Spinal cord (tissue), 10 donors: ENCODE data around the gene CAMSAP3. TPM values are rescaled to one million over a fixed set of nuclear protein-coding genes. Genes with fewer than 3 reads are reported as not detected.
A peak's percentile ranks its signal among the peaks of the same experiment; 100 is the strongest.

Experiments used
- DNase-seq, 6 donors: peaks; one replicate each; pipeline versions ENCODE4 v3.0.0 to v3.0.0-alpha.2; 2013 to 2015; ENCODE audit warnings: low spot score in 6 of 6, low read depth in 4 of 6
- H3K27ac ChIP-seq: one replicate; pipeline ENCODE4 v1.5.1; 2013; ENCODE audit warnings: low read depth, low read length, control low read depth
- H3K27me3 ChIP-seq: one replicate; pipeline ENCODE4 v1.6.1; 2013; ENCODE audit warnings: low read length; ENCODE audit not compliant: control insufficient read depth, insufficient read depth
- H3K36me3 ChIP-seq: one replicate; pipeline ENCODE4 v1.6.1; 2013; ENCODE audit warnings: low read length; ENCODE audit not compliant: control insufficient read depth, insufficient read depth
- H3K4me1 ChIP-seq: one replicate; pipeline ENCODE4 v1.6.1; 2013; ENCODE audit warnings: low read length; ENCODE audit not compliant: control insufficient read depth, insufficient read depth
- H3K4me3 ChIP-seq: one replicate; pipeline ENCODE4 v1.5.1; 2013; ENCODE audit warnings: low read depth, low read length, control low read depth
- H3K9me3 ChIP-seq: one replicate; pipeline ENCODE4 v1.6.1; 2013; ENCODE audit warnings: low read length; ENCODE audit not compliant: control insufficient read depth, insufficient read depth
- WGBS: methylation state at CpG from one replicate; pipeline ENCODE4 v1.1.5; 2013; ENCODE audit warnings: missing lambda C conversion rate; ENCODE audit not compliant: insufficient coverage; 5-methylcytosine and 5-hydroxymethylcytosine counted together
- polyA plus RNA-seq, 2 donors: library from polyadenylated mRNA; unstranded; fragments of 120-200 nt; gene quantifications; one replicate each; pipeline ENCODE4 v1.2.1, GENCODE V29; 2013; ENCODE audit not compliant: insufficient read length in 2 of 2
- small RNA-seq: library from RNA; depleted of rRNA; stranded (forward); fragments of <200 nt; gene quantifications from one replicate; pipeline ENCODE3, GENCODE V24; 2014; ENCODE audit warnings: low replicate concordance
- total RNA-seq, 2 donors: library from RNA; depleted of rRNA in 1 of 2; stranded (reverse); fragments of 120-200 nt in 1 of 2; fragments of >200 nt in 1 of 2; gene quantifications; one replicate each; pipeline versions ENCODE4 v1.2.3 to v1.2.4, GENCODE V29; 2013 to 2014
- donor health status: healthy.

CAMSAP3 gene
- total and polyA plus RNA-seq, 4 donors: 4.9 to 45.8 (median 24.7) TPM

- Histone ChIP-seq H3K27ac (no peak overlapping the region), H3K36me3 (no peaks in the 10 kb centered on the region), H3K4me1 (peaks cover 8% of the 10 kb centered on the region), H3K27me3 (peaks cover 5% of the 10 kb centered on the region), H3K4me3 (no peak overlapping the region), H3K9me3 (no peaks in the 10 kb centered on the region)
- DNase-seq: no peak
- WGBS: 67% methylated on average over 8 of the region's 8 CpGs
Observed at GRCh38 chr19:7655581-7655980, 59.9 kb downstream of the CAMSAP3 start.

GRCh38 chr19:7657131-7657751 is 61.6 kb downstream of the CAMSAP3 start:
- 59% methylated on average over 8 of the region's 14 CpGs for WGBS
- DNase-seq: no peak
- H3K4me1 ChIP-seq: peaks cover 6% of the 10 kb centered on the region

DNA sequence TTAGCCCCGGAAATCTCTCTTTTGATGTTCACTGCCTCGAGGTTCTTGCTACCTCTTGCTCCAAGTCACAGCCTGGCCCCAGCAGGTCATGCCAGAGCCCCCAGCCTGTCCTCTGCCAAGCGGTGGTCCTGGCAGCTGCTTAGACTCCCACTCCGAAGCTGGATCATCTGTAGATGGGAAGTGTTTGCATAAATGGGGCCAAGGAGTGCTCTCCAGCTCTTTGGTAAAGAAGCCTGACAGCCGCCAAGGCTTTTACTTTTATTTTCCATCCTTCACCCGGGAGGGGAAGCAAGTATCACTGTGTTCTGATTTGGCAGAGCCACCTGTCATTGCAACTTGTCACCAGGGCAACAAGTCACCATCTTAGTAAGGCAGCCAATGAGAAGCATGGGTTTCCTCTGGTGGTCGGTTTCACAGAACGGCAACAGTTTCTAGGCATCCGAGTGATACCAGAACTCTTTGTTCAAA is 62.6 kb downstream of the CAMSAP3 start:
- DNase-seq: peak in 3 of 6 donors; percentile 54 to 92 (median 89)
- no peaks in the 10 kb centered on the region for H3K36me3 ChIP-seq
- no peaks in the 10 kb centered on the region for H3K9me3 ChIP-seq
- WGBS: 38% methylated on average over 6 of the region's 9 CpGs
- no peaks in the 10 kb centered on the region for H3K27me3 ChIP-seq
- H3K4me3 ChIP-seq: no peak overlapping the region
- peaks cover 3% of the 10 kb centered on the region for H3K4me1 ChIP-seq
- no peak overlapping the region for H3K27ac ChIP-seq

More at GRCh38 chr19:7657131-7657751, 61.6 kb downstream of the CAMSAP3 start:
- no peaks in the 10 kb centered on the region for H3K9me3 ChIP-seq
- no peaks in the 10 kb centered on the region for H3K27me3 ChIP-seq
- no peaks in the 10 kb centered on the region for H3K36me3 ChIP-seq
- no peak overlapping the region for H3K4me3 ChIP-seq
- no peak overlapping the region for H3K27ac ChIP-seq

- DNase-seq: no peak
- no peaks in the 10 kb centered on the region for H3K27me3 ChIP-seq
- 54% methylated on average over 2 of the region's 8 CpGs for WGBS
Observed at GRCh38 chr19:7661744-7662538, 66.3 kb downstream of the CAMSAP3 start.

DNA sequence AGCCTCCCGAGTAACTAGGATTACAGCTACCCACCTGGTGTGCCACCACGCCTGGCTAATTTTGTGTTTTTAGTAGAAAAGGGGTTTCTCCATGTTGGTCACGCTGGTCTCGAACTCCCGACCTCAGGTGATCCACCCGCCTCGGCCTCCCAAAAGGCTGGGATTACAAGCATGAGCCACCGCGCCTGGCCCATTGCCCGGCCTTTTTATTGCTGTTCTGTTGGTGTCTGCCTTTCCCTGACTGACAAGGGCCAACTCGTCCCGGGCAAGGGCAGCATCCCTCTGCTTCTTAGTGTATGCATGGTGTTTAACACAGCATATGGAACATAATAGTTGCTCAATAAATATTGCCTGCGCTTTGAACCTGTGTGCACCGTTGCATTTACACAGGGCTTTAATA is 67.0 kb downstream of the CAMSAP3 start:
- H3K4me1 ChIP-seq: peaks cover 3% of the 10 kb centered on the region
- H3K27me3 ChIP-seq: no peaks in the 10 kb centered on the region
- WGBS: 82% methylated on average over 11 of the region's 14 CpGs
- H3K9me3 ChIP-seq: no peaks in the 10 kb centered on the region
- no peaks in the 10 kb centered on the region for H3K36me3 ChIP-seq
- no peak for DNase-seq
- no peak overlapping the region for H3K4me3 ChIP-seq
- H3K27ac ChIP-seq: no peak overlapping the region

More at GRCh38 chr19:7661744-7662538, 66.3 kb downstream of the CAMSAP3 start:
- peaks cover 3% of the 10 kb centered on the region for H3K4me1 ChIP-seq
- no peaks in the 10 kb centered on the region for H3K36me3 ChIP-seq
- H3K9me3 ChIP-seq: no peaks in the 10 kb centered on the region
- no peak overlapping the region for H3K4me3 ChIP-seq
- no peak overlapping the region for H3K27ac ChIP-seq

GRCh38 chr19:7663706-7664105 is 68.0 kb downstream of the CAMSAP3 start:
- H3K27ac ChIP-seq: no peak overlapping the region
- no peaks in the 10 kb centered on the region for H3K9me3 ChIP-seq
- H3K36me3 ChIP-seq: no peaks in the 10 kb centered on the region
- no peak overlapping the region for H3K4me3 ChIP-seq
- DNase-seq: peak in 1 of 6 donors; percentile 64
- H3K4me1 ChIP-seq: no peaks in the 10 kb centered on the region
- 100% methylated on average over 2 of the region's 7 CpGs for WGBS
- H3K27me3 ChIP-seq: no peaks in the 10 kb centered on the region

- DNase-seq: peak in 2 of 6 donors; percentile 18 to 93
- no peaks in the 10 kb centered on the region for H3K36me3 ChIP-seq
- H3K9me3 ChIP-seq: no peaks in the 10 kb centered on the region
- no peak overlapping the region for H3K27ac ChIP-seq
- H3K4me3 ChIP-seq: no peak overlapping the region
- 64% methylated on average over 1 of the region's 4 CpGs for WGBS
- peaks cover 6% of the 10 kb centered on the region for H3K4me1 ChIP-seq
- no peaks in the 10 kb centered on the region for H3K27me3 ChIP-seq
Observed at GRCh38 chr19:7665076-7665475, 69.4 kb downstream of the CAMSAP3 start.

Small RNAs within 50 kb of the gene (small RNA-seq; reads per million reads assigned to genes)
- not detected for gene MIR6792

Other genes starting within 250 kb of the CAMSAP3 start
- gene ARHGEF18, start 246.9 kb upstream of the CAMSAP3 start, total RNA-seq: 10 to 100 TPM; 19.7 to 25.1 TPM
- gene ARHGEF18, start 246.9 kb upstream of the CAMSAP3 start, polyA plus RNA-seq: 10 to 100 TPM; 32.1 to 36.2 TPM
- gene PEX11G, start 106.8 kb upstream of the CAMSAP3 start, total RNA-seq: 1 to 10 TPM; 1.7 to 6.0 TPM
- 1 to 10 TPM; 3.8 to 5.1 TPM for gene PEX11G, start 106.8 kb upstream of the CAMSAP3 start, polyA plus RNA-seq
- gene ZNF358, start 79.8 kb upstream of the CAMSAP3 start, total RNA-seq: 10 to 100 TPM; 12.3 to 33.7 TPM
- 10 to 100 TPM; 85.6 to 96.0 TPM for gene ZNF358, start 79.8 kb upstream of the CAMSAP3 start, polyA plus RNA-seq
- gene MCOLN1, start 73.2 kb upstream of the CAMSAP3 start, total RNA-seq: 10 to 100 TPM in 1 of 2 donors, 1 to 10 TPM in 1; 9.3 to 10.7 TPM
- gene MCOLN1, start 73.2 kb upstream of the CAMSAP3 start, polyA plus RNA-seq: 10 to 100 TPM; 39.9 to 45.4 TPM
- 10 to 100 TPM; 45.8 to 47.8 TPM for gene PNPLA6, start 60.1 kb upstream of the CAMSAP3 start, total RNA-seq
- gene PNPLA6, start 60.1 kb upstream of the CAMSAP3 start, polyA plus RNA-seq: 10 to 100 TPM; 91.8 to 94.3 TPM
- gene XAB2, start 33.7 kb downstream of the CAMSAP3 start, total RNA-seq: 10 to 100 TPM; 18.6 to 29.3 TPM
- 10 to 100 TPM; 34.6 to 38.5 TPM for gene XAB2, start 33.7 kb downstream of the CAMSAP3 start, polyA plus RNA-seq
- gene PET100, start 33.9 kb downstream of the CAMSAP3 start, total RNA-seq: 100 to 1,000 TPM in 1 of 2 donors, 10 to 100 TPM in 1; 18.1 to 107 TPM
- 100 to 1,000 TPM; 118 to 145 TPM for gene PET100, start 33.9 kb downstream of the CAMSAP3 start, polyA plus RNA-seq
- not detected for gene PCP2, start 37.9 kb downstream of the CAMSAP3 start, total RNA-seq
- under 1 TPM in 1 of 2 donors, not detected in 1; 0.62 TPM for gene PCP2, start 37.9 kb downstream of the CAMSAP3 start, polyA plus RNA-seq
- gene STXBP2, start 41.2 kb downstream of the CAMSAP3 start, total RNA-seq: 1 to 10 TPM; 4.4 to 8.3 TPM
- gene STXBP2, start 41.2 kb downstream of the CAMSAP3 start, polyA plus RNA-seq: 10 to 100 TPM; 12.9 to 14.0 TPM
- gene RETN, start 73.2 kb downstream of the CAMSAP3 start, total RNA-seq: 1 to 10 TPM; 1.8 to 7.6 TPM
- under 1 TPM in 1 of 2 donors, not detected in 1; 0.74 TPM for gene RETN, start 73.2 kb downstream of the CAMSAP3 start, polyA plus RNA-seq
- gene MCEMP1, start 81.2 kb downstream of the CAMSAP3 start, total RNA-seq: 1 to 10 TPM in 1 of 2 donors, not detected in 1; 1.7 TPM
- gene MCEMP1, start 81.2 kb downstream of the CAMSAP3 start, polyA plus RNA-seq: under 1 TPM in 1 of 2 donors, not detected in 1; 0.41 TPM
- 100 to 1,000 TPM in 1 of 2 donors, 10 to 100 TPM in 1; 24.5 to 165 TPM for gene TRAPPC5, start 85.0 kb downstream of the CAMSAP3 start, total RNA-seq
- 10 to 100 TPM; 95.8 to 98.4 TPM for gene TRAPPC5, start 85.0 kb downstream of the CAMSAP3 start, polyA plus RNA-seq
- under 1 TPM; 0.50 to 0.59 TPM for gene FCER2, start 106.3 kb downstream of the CAMSAP3 start, total RNA-seq
- under 1 TPM in 1 of 2 donors, not detected in 1; 0.27 TPM for gene FCER2, start 106.3 kb downstream of the CAMSAP3 start, polyA plus RNA-seq
- gene CLEC4G, start 136.2 kb downstream of the CAMSAP3 start, total RNA-seq: under 1 TPM; 0.17 to 0.50 TPM
- gene CLEC4G, start 136.2 kb downstream of the CAMSAP3 start, polyA plus RNA-seq: 1 to 10 TPM; 1.5 to 2.1 TPM
- gene CD209, start 151.7 kb downstream of the CAMSAP3 start, total RNA-seq: 1 to 10 TPM; 1.9 to 2.5 TPM
- under 1 TPM; 0.24 to 0.95 TPM for gene CD209, start 151.7 kb downstream of the CAMSAP3 start, polyA plus RNA-seq
- 1 to 10 TPM in 1 of 2 donors, under 1 TPM in 1; 0.33 to 1.8 TPM for gene CLEC4M, start 167.4 kb downstream of the CAMSAP3 start, total RNA-seq
- 1 to 10 TPM in 1 of 2 donors, under 1 TPM in 1; 0.67 to 1.2 TPM for gene CLEC4M, start 167.4 kb downstream of the CAMSAP3 start, polyA plus RNA-seq
- gene EVI5L, start 234.4 kb downstream of the CAMSAP3 start, total RNA-seq: 10 to 100 TPM; 28.4 to 36.1 TPM
- 100 to 1,000 TPM in 1 of 2 donors, 10 to 100 TPM in 1; 99.5 to 110 TPM for gene EVI5L, start 234.4 kb downstream of the CAMSAP3 start, polyA plus RNA-seq